IMR-90 (cell line): ENCODE results near the gene MRE11. TPM values are rescaled to one million over a fixed set of nuclear protein-coding genes. Genes with fewer than 3 reads are reported as not detected.

Source experiments
- ATAC-seq: fragments of 200-7000 bp; cut with Tn5 transposase; 2 replicates; pipeline ENCODE4 v1.9.1; 2020; ENCODE audit warnings: low read depth, mild to moderate bottlenecking, moderate library complexity
- Bru-seq: library from RNA; stranded (reverse); fragments of 400-500 nt; gene quantifications from one replicate; lab custom pipeline; 2021; lab: Mats Ljungman, UMichigan
- BruChase-seq, 2 experiments: library from RNA; stranded (reverse); fragments of 400-500 nt; gene quantifications; one replicate each; lab custom pipeline; 2021; lab: Mats Ljungman, UMichigan
- BruUV-seq: library from RNA; stranded (reverse); fragments of 400-500 nt; replicated peaks from 2 replicates; lab custom pipeline; 2021; lab: Mats Ljungman, UMichigan
- CTCF ChIA-PET: fragments of 300-600 bp; formaldehyde crosslinking; extraction: SDS; loops from one replicate; lab custom pipeline; 2021; ENCODE audit warnings: antibody characterized with exemption; lab: Yijun Ruan, JAX
- POLR2A ChIA-PET: fragments of 300-600 bp; sonication (Branson Sonifier 250); formaldehyde crosslinking; loops from one replicate; lab custom pipeline; 2022; ENCODE audit warnings: antibody characterized with exemption; ENCODE audit not compliant: unreplicated experiment; lab: Charles Lee
- DNase-seq: peaks from one replicate; pipeline ENCODE4 v3.0.0; 2013
- H2AFZ ChIP-seq: replicated peaks from 2 replicates; pipeline ENCODE3; 2013; ENCODE audit warnings: low read length, mild to moderate bottlenecking; ENCODE audit not compliant: poor library complexity
- H2AK5ac ChIP-seq: 2 replicates; pipeline ENCODE4 v1.6.1; 2013; ENCODE audit warnings: low read depth, low read length, inconsistent platforms
- H2AK9ac ChIP-seq: replicated peaks from 2 replicates; pipeline ENCODE3; 2013; ENCODE audit warnings: mild to moderate bottlenecking, low read depth, low read length, moderate library complexity; ENCODE audit not compliant: poor library complexity
- H2BK120ac ChIP-seq: 2 replicates; pipeline ENCODE4 v1.6.1; 2013; ENCODE audit warnings: low read depth, low read length, inconsistent platforms
- H2BK15ac ChIP-seq: 3 replicates; pipeline ENCODE4 v1.6.1; 2013; ENCODE audit warnings: low read depth, low read length, inconsistent platforms
- H2BK20ac ChIP-seq: 2 replicates; pipeline ENCODE4 v1.6.1; 2013; ENCODE audit warnings: low read depth, mild to moderate bottlenecking, inconsistent platforms, low read length, moderate library complexity
- H2BK5ac ChIP-seq: 2 replicates; pipeline ENCODE4 v1.6.1; 2013; ENCODE audit warnings: mild to moderate bottlenecking, low read depth, low read length, inconsistent platforms; ENCODE audit not compliant: poor library complexity, severe bottlenecking
- H3K14ac ChIP-seq: replicated peaks from 2 replicates; pipeline ENCODE4 v1.6.1; 2013; ENCODE audit warnings: low read depth, low read length, inconsistent platforms
- H3K18ac ChIP-seq: 2 replicates; pipeline ENCODE4 v1.6.1; 2013; ENCODE audit warnings: low read depth, low read length, control low read depth
- H3K23ac ChIP-seq: 2 replicates; pipeline ENCODE4 v1.6.1; 2013; ENCODE audit warnings: low read depth, low read length, inconsistent platforms
- H3K27ac ChIP-seq: 2 replicates; pipeline ENCODE4 v1.5.1; 2013; ENCODE audit warnings: mild to moderate bottlenecking, control low read depth, low read length; ENCODE audit not compliant: insufficient read depth
- H3K27me3 ChIP-seq: 2 replicates; pipeline ENCODE4 v1.6.1; 2013; ENCODE audit warnings: low read length; ENCODE audit not compliant: control insufficient read depth, insufficient read depth
- H3K36me3 ChIP-seq: 2 replicates; pipeline ENCODE4 v1.6.1; 2013; ENCODE audit warnings: low read length, mixed read lengths; ENCODE audit not compliant: control insufficient read depth, insufficient read depth
- H3K4ac ChIP-seq: 2 replicates; pipeline ENCODE4 v1.6.1; 2013; ENCODE audit warnings: low read depth, low read length, inconsistent platforms
- H3K4me1 ChIP-seq: 2 replicates; pipeline ENCODE4 v1.6.1; 2013; ENCODE audit warnings: low read length, mixed read lengths; ENCODE audit not compliant: control insufficient read depth, insufficient read depth
- H3K4me2 ChIP-seq: 2 replicates; pipeline ENCODE4 v1.6.1; 2013; ENCODE audit warnings: low read depth, mild to moderate bottlenecking, control low read depth, low read length, moderate library complexity
- H3K4me3 ChIP-seq: 2 replicates; pipeline ENCODE4 v1.5.1; 2013; ENCODE audit warnings: low read depth, mild to moderate bottlenecking, control low read depth, low read length, moderate library complexity; ENCODE audit not compliant: insufficient read depth
- H3K56ac ChIP-seq: 2 replicates; pipeline ENCODE4 v1.6.1; 2013; ENCODE audit warnings: low read length, inconsistent platforms; ENCODE audit not compliant: insufficient read depth; ENCODE audit errors: extremely low read depth
- H3K79me1 ChIP-seq, 2 experiments: 2 replicates each; pipeline ENCODE4 v1.6.1; 2013; ENCODE audit warnings: low read length in 2 of 2, inconsistent platforms in 1 of 2, low read depth in 1 of 2
- H3K9ac ChIP-seq: 2 replicates; pipeline ENCODE4 v1.6.1; 2013; ENCODE audit warnings: low read depth, low read length, control low read depth
- H3K9me1 ChIP-seq: 2 replicates; pipeline ENCODE4 v1.6.1; 2013; ENCODE audit warnings: low read length, inconsistent platforms; ENCODE audit not compliant: insufficient read depth
- H3K9me3 ChIP-seq: 2 replicates; pipeline ENCODE4 v1.6.1; 2013; ENCODE audit warnings: low read length; ENCODE audit not compliant: control insufficient read depth, insufficient read depth
- H4K20me1 ChIP-seq: 2 replicates; pipeline ENCODE4 v1.6.1; 2013; ENCODE audit warnings: low read length, inconsistent platforms; ENCODE audit not compliant: insufficient read depth
- H4K5ac ChIP-seq: 2 replicates; pipeline ENCODE4 v1.6.1; 2013; ENCODE audit warnings: mild to moderate bottlenecking, low read depth, low read length, control low read depth
- H4K8ac ChIP-seq, 2 experiments: 2 replicates each; pipeline ENCODE4 v1.6.1; 2013; ENCODE audit warnings: low read depth in 2 of 2, low read length in 2 of 2, control low read depth in 1 of 2, inconsistent platforms in 1 of 2
- H4K91ac ChIP-seq: 2 replicates; pipeline ENCODE4 v1.6.1; 2013; ENCODE audit warnings: low read depth, low read length, inconsistent platforms; ENCODE audit not compliant: insufficient read depth
- BHLHE40 ChIP-seq: fragments of 150-350 bp; IDR thresholded peaks from 2 replicates; pipeline ENCODE4 v1.6.1; 2016; ENCODE audit warnings: mild to moderate bottlenecking, low read depth, low read length
- MAFK ChIP-seq: IDR thresholded peaks from 2 replicates; pipeline ENCODE4 v1.6.1; 2012; ENCODE audit warnings: low read depth, low read length, improper control_type of control experiment
- MAZ ChIP-seq: IDR thresholded peaks from 2 replicates; pipeline ENCODE4 v1.6.1; 2012; ENCODE audit warnings: low read depth, mild to moderate bottlenecking, low read length, improper control_type of control experiment, moderate library complexity, borderline replicate concordance
- MXI1 ChIP-seq: IDR thresholded peaks from 2 replicates; pipeline ENCODE4 v1.6.1; 2012; ENCODE audit warnings: low read depth, mild to moderate bottlenecking, low read length, moderate library complexity, borderline replicate concordance
- POLR2A ChIP-seq: IDR thresholded peaks from 2 replicates; pipeline ENCODE4 v1.6.1; 2012; ENCODE audit warnings: mild to moderate bottlenecking, low read depth, low read length
- RCOR1 ChIP-seq: IDR thresholded peaks from 2 replicates; pipeline ENCODE4 v1.6.1; 2012; ENCODE audit warnings: mild to moderate bottlenecking, low read length, improper control_type of control experiment; ENCODE audit not compliant: insufficient replicate concordance
- SMC3 ChIP-seq: fragments of 150-350 bp; IDR thresholded peaks from 2 replicates; pipeline ENCODE4 v1.6.1; 2016; ENCODE audit warnings: low read depth, mild to moderate bottlenecking, antibody characterized with exemption, low read length, moderate library complexity
- WGBS, 2 experiments: methylation state at CpG; one replicate each; pipeline versions ENCODE4 v1.1.5 to v1.1.7; 2013; ENCODE audit warnings: missing lambda C conversion rate in 2 of 2; ENCODE audit not compliant: insufficient read length in 1 of 2; ENCODE audit errors: extremely low coverage in 2 of 2; 5-methylcytosine and 5-hydroxymethylcytosine counted together
- dilution Hi-C: fragments of 300-500 bp; cut with HindIII; formaldehyde crosslinking; loops from one replicate; pipeline ENCODE4 v1.14.3; 2018; ENCODE audit warnings: low sequenced_read_pairs; ENCODE audit not compliant: unreplicated experiment
- in situ Hi-C: fragments of 300-500 bp; cut with MboI; formaldehyde crosslinking; loops from 3 replicates; pipeline ENCODE4 v1.14.3; 2019; ENCODE audit warnings: low sequenced_read_pairs, inconsistent platforms, mixed read lengths
- intact Hi-C: fragments of 100-400 bp; cut with micrococcal nuclease; formaldehyde crosslinking; loops from 2 replicates; pipeline ENCODE4 v1.10.0; 2022
- long read RNA-seq: library from polyadenylated mRNA; unstranded; transcript quantifications from one replicate; pipeline ENCODE4 v2.0.0, GENCODE V29; 2021; ENCODE audit not compliant: unreplicated experiment
- polyA plus RNA-seq, 3 experiments: library from polyadenylated mRNA; depleted of rRNA; stranded (reverse); fragments of >200 nt; gene quantifications; 2 replicates each; pipeline ENCODE4 v1.2.3, GENCODE V29; 2012; ENCODE audit warnings: low replicate concordance in 1 of 3
- total RNA-seq: library from RNA; depleted of rRNA; stranded (reverse); fragments of >200 nt; gene quantifications from 2 replicates; pipeline ENCODE4 v1.2.3, GENCODE V29; 2012; rRNA removed
- TF ChIP-seq, protein P1 (sequence below): conservative IDR thresholded peaks from 2 replicates; pipeline ENCODE4 v1.5.1; 2012; ENCODE audit warnings: mild to moderate bottlenecking, low read depth, low read length, improper control_type of control experiment
- TF ChIP-seq, protein P2 (sequence below): fragments of 150-350 bp; IDR thresholded peaks from 2 replicates; pipeline ENCODE4 v1.6.1; 2017; ENCODE audit warnings: mild to moderate bottlenecking, antibody characterized with exemption, low read length, low read depth
- TF ChIP-seq, protein P3 (sequence below): fragments of 150-350 bp; IDR thresholded peaks from 2 replicates; pipeline ENCODE4 v1.6.1; 2016; ENCODE audit warnings: low read depth, mild to moderate bottlenecking, low read length, moderate library complexity, borderline replicate concordance

MRE11 gene
- 15.6 and 22.2 TPM in 2 replicates for total RNA-seq
- 7.6 and 9.0 TPM in 2 replicates for polyA plus RNA-seq (2012; rRNA removed)
- polyA plus RNA-seq (2012; cell fraction: cytosol; rRNA removed): 0.40 and 0.92 TPM in 2 replicates
- polyA plus RNA-seq (2012; cell fraction: nucleus; rRNA removed; ENCODE audit: low replicate concordance): 2.5 and 23.8 TPM in 2 replicates
- percentile 63 among the genes with signal in this experiment for Bru-seq, nascent RNA
- BruChase-seq, experiment 1, labeled RNA remaining after a 6-hour chase: percentile 61 among the genes with signal in this experiment
- percentile 69 among the genes with signal in this experiment for BruChase-seq, experiment 2, labeled RNA remaining after a 2-hour chase
- long read RNA-seq, full-length matches to known transcripts: 6 of 24 reads
- long read RNA-seq, partial matches to known transcripts: 13 of 24 reads
- long read RNA-seq, other reads (novel, unspliced or antisense): 5 of 24 reads

DNA sequence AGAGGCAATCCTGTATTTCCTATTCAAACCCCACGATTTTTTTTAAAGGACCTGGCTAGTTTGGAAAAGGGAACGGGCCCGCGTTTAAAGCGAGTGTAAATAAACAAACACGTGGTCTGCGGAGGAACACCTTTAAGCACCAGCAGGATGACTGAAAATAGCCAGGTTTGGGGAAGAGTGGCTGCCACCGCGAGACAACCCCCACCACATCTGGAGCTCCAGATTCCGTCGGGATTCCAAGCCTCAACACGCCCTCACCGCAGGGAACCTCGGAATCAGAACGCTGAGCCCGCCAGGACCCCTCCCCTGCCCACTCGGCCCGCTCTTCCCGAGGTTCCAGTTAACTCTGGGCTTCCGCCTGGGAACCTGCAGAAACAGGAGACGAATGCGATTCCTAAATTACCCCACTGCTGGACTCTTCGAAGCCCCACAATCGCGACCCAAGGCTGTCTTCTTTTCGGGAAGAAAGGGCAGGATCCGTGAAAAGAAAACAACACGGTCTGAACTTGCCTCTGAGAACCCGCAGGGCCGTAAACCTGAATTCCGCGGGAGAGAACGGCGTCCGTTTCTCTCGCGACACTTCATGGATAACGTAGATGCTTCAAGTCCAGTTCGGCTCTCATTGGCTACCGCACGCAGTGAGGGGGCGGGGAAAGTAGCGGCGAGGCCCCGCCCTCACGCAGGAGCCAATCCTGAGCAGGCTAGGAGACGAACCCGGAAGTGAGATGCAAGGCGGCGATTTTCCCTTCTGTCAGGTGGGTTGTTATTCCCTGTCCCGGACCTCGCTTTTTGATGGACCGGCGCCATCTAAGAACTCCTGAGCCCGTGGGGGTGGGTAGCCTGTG, at the start of gene MRE11, which contains the start of gene ANKRD49:
TSS of gene MRE11 (minus strand) at position 564 of the 845 bp plus-strand sequence. CDS start 1,043 bp downstream, outside the sequence.
TSS of gene ANKRD49 (plus strand) at position 704 of the 845 bp plus-strand sequence. CDS start 2,710 bp downstream, outside the sequence.
- H3K9me3 ChIP-seq: no peaks in the 10 kb centered on the region
- no TSS peak for BruUV-seq
- peaks cover 13 to 25% of the 10 kb centered on the region in 2 experiments; a peak in 3 of 4 replicates for H3K79me1 ChIP-seq
- H2AK9ac ChIP-seq: peak within 1 kb of the TSS; percentile 74
- H3K27me3 ChIP-seq: no peaks in the 10 kb centered on the region
- H3K18ac ChIP-seq: no peak within 1 kb of the TSS
- no peaks in the 10 kb centered on the region for H3K4me1 ChIP-seq
- peak within 1 kb of the TSS; percentile 88 for H3K14ac ChIP-seq
- 0 out of 2 replicates have a peak within 1 kb of the TSS, but pooled peaks have one; percentile 38 for H4K91ac ChIP-seq
- peak within 1 kb of the TSS; percentile 25 for H4K5ac ChIP-seq
- in situ Hi-C loops (no loop called here), dilution Hi-C loops (no loop called here), intact Hi-C loops (loop anchor here (2.0 to 10.0 kb wide), 4 partner anchors 169 to 573 kb away; no protein-coding TSS in a partner anchor)
- H3K9ac ChIP-seq: peak within 1 kb of the TSS; percentile 95
- DNase-seq (peak; percentile 98), ATAC-seq (peak; percentile 100)
- ChIA-PET CTCF (interaction anchor here (0.6 kb wide), 1 partner anchor 18 kb away, joined by 3 read pairs; no protein-coding TSS in a partner anchor), POLR2A (interaction anchor here (0.6 kb wide), 1 partner anchor 1744 kb away, joined by 4 read pairs; no protein-coding TSS in a partner anchor)
- H2BK20ac ChIP-seq: no peak within 1 kb of the TSS
- peaks cover 7% of the 10 kb centered on the region for H3K36me3 ChIP-seq
- H3K9me1 ChIP-seq: no peaks in the 10 kb centered on the region
- H3K4me2 ChIP-seq: peak within 1 kb of the TSS; percentile 84
- H3K4me3 ChIP-seq: peak within 1 kb of the TSS; percentile 77
- H3K4ac ChIP-seq: peak within 1 kb of the TSS; percentile 84
- H3K23ac ChIP-seq: peak within 1 kb of the TSS; percentile 87
- 0% methylated on average over 30 of the region's 55 CpGs; no CpG with 5 or more reads in 1 of the 2 experiments for WGBS, 2 experiments
- H2BK120ac ChIP-seq: no peak within 1 kb of the TSS; the same call in 1 of the 2 replicates
- H3K56ac ChIP-seq: peak within 1 kb of the TSS; percentile 89
- H4K20me1 ChIP-seq: no peaks in the 10 kb centered on the region
- H3K27ac ChIP-seq: peak within 1 kb of the TSS; percentile 60
- no peak within 1 kb of the TSS for H2BK15ac ChIP-seq
- H4K8ac ChIP-seq: peak within 1 kb of the TSS; percentile 82 to 87
- H2BK5ac ChIP-seq: peak within 1 kb of the TSS; percentile 52
- peak within 1 kb of the TSS; percentile 99 for H2AFZ ChIP-seq
- H2AK5ac ChIP-seq: no peak within 1 kb of the TSS
- TF ChIP-seq MXI1 (peak; percentile 51; the same call in 1 of the 2 replicates), BHLHE40 (no peak), POLR2A (peak; percentile 68; the same call in 1 of the 2 replicates), MAFK (peak; percentile 15; the same call in 1 of the 2 replicates), RCOR1 (no peak), SMC3 (no peak), MAZ (no peak)
- TF ChIP-seq, protein P1, sequence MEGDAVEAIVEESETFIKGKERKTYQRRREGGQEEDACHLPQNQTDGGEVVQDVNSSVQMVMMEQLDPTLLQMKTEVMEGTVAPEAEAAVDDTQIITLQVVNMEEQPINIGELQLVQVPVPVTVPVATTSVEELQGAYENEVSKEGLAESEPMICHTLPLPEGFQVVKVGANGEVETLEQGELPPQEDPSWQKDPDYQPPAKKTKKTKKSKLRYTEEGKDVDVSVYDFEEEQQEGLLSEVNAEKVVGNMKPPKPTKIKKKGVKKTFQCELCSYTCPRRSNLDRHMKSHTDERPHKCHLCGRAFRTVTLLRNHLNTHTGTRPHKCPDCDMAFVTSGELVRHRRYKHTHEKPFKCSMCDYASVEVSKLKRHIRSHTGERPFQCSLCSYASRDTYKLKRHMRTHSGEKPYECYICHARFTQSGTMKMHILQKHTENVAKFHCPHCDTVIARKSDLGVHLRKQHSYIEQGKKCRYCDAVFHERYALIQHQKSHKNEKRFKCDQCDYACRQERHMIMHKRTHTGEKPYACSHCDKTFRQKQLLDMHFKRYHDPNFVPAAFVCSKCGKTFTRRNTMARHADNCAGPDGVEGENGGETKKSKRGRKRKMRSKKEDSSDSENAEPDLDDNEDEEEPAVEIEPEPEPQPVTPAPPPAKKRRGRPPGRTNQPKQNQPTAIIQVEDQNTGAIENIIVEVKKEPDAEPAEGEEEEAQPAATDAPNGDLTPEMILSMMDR: no peak
- TF ChIP-seq, protein P2, sequence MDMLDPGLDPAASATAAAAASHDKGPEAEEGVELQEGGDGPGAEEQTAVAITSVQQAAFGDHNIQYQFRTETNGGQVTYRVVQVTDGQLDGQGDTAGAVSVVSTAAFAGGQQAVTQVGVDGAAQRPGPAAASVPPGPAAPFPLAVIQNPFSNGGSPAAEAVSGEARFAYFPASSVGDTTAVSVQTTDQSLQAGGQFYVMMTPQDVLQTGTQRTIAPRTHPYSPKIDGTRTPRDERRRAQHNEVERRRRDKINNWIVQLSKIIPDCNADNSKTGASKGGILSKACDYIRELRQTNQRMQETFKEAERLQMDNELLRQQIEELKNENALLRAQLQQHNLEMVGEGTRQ: peak; percentile 27; the same call in 1 of the 2 replicates
- TF ChIP-seq, protein P3, sequence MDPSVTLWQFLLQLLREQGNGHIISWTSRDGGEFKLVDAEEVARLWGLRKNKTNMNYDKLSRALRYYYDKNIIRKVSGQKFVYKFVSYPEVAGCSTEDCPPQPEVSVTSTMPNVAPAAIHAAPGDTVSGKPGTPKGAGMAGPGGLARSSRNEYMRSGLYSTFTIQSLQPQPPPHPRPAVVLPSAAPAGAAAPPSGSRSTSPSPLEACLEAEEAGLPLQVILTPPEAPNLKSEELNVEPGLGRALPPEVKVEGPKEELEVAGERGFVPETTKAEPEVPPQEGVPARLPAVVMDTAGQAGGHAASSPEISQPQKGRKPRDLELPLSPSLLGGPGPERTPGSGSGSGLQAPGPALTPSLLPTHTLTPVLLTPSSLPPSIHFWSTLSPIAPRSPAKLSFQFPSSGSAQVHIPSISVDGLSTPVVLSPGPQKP: no peak
